Neural cell (in vitro differentiated cells): ENCODE results near the gene GRAP.
"Not testable (repeated sequence)": the region's sequence is repeated elsewhere in the genome, so short reads cannot be mapped to it uniquely, and the experiment has no call there.

ENCODE experiments used
- EP300 ChIP-seq: fragments of 450-650 bp; conservative IDR thresholded peaks from 2 replicates; pipeline ENCODE4 v1.6.1; 2014; ENCODE audit warnings: antibody characterized with exemption, mild to moderate bottlenecking, moderate library complexity; ENCODE audit not compliant: poor library complexity, severe bottlenecking
- EZH2 ChIP-seq: fragments of 200-600, 300-800 bp; shearing (Covaris generic), sonication (generic); IDR thresholded peaks from 2 replicates; pipeline ENCODE4 v1.6.1; 2014; ENCODE audit warnings: antibody characterized with exemption, low read length, borderline replicate concordance, mild to moderate bottlenecking; ENCODE audit not compliant: insufficient read depth, poor library complexity, severe bottlenecking
- POLR2AphosphoS5 ChIP-seq: IDR thresholded peaks from 2 replicates; pipeline ENCODE4 v1.6.1; 2012
- SMC3 ChIP-seq: fragments of 450-650 bp; conservative IDR thresholded peaks from 2 replicates; pipeline ENCODE4 v1.6.1; 2014; ENCODE audit warnings: antibody characterized with exemption, mild to moderate bottlenecking, moderate library complexity; ENCODE audit not compliant: poor library complexity
- TF ChIP-seq, protein P1 (sequence below): fragments of 450-650 bp; IDR thresholded peaks from 2 replicates; pipeline ENCODE4 v1.5.1; 2014; ENCODE audit warnings: antibody characterized with exemption, mild to moderate bottlenecking, moderate library complexity; ENCODE audit not compliant: poor library complexity, severe bottlenecking

DNA sequence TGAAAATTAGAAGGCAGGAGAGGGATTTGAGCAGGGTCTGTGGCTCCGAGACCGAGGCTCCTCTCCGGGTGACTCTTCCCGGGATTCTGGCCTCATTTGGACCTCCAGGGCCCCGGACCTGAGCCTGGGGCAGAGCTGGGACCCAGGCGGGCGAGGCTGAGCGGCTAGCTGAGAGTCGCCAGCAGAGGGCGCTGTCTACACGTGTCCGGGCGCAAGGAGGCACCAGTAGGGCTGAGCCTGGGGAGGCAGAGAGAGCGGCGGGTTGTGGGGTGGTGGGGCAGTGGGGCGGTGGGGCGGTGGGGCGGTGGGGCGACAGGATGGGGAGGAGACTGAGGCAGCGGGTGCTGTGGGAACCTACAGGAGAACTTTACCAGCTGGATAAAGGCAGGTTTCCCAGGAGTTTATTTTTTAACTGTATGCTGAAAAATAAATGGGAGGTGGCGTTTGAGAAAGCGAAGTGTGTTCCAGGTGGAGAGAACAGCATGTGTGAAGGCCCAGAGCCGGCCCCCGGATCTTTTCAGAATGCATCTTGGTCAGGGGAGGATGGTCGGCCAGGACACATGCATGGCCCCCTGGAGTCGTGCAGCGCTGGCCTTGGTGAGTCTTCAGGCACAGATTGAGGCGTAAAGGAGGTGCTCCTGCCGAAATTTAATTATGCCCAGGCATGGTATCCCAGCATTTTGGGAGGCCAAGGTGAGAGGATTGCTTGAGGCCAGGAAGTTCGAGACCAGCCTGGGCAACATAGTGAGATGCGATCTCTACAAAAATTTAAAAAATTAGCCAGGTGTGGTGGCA is 29.8 kb upstream of the GRAP start:
- TF ChIP-seq EP300, POLR2AphosphoS5, EZH2, SMC3: not testable (repeated sequence)
- TF ChIP-seq, protein P1, sequence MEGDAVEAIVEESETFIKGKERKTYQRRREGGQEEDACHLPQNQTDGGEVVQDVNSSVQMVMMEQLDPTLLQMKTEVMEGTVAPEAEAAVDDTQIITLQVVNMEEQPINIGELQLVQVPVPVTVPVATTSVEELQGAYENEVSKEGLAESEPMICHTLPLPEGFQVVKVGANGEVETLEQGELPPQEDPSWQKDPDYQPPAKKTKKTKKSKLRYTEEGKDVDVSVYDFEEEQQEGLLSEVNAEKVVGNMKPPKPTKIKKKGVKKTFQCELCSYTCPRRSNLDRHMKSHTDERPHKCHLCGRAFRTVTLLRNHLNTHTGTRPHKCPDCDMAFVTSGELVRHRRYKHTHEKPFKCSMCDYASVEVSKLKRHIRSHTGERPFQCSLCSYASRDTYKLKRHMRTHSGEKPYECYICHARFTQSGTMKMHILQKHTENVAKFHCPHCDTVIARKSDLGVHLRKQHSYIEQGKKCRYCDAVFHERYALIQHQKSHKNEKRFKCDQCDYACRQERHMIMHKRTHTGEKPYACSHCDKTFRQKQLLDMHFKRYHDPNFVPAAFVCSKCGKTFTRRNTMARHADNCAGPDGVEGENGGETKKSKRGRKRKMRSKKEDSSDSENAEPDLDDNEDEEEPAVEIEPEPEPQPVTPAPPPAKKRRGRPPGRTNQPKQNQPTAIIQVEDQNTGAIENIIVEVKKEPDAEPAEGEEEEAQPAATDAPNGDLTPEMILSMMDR: not testable (repeated sequence)
